H9 (cell line): ENCODE results near the gene TNIP1. TPM values are rescaled to one million over a fixed set of nuclear protein-coding genes. Genes with fewer than 3 reads are reported as not detected.

Experiments used
- DNase-seq: peaks from one replicate; pipeline ENCODE4 v3.0.0-alpha.2; 2017
- H2AFZ ChIP-seq: one replicate; pipeline ENCODE4 v1.6.1; 2013; ENCODE audit warnings: mild to moderate bottlenecking, low read length, control low read depth, moderate library complexity
- H2AK5ac ChIP-seq: 2 replicates; pipeline ENCODE4 v1.6.1; 2013; ENCODE audit warnings: low read length, control low read depth, mixed read lengths; ENCODE audit not compliant: insufficient read length
- H2BK120ac ChIP-seq: one replicate; pipeline ENCODE4 v1.6.1; 2013; ENCODE audit warnings: low read depth, mild to moderate bottlenecking, low read length, control low read depth, inconsistent platforms; ENCODE audit not compliant: poor library complexity, severe bottlenecking
- H2BK12ac ChIP-seq: 2 replicates; pipeline ENCODE4 v1.6.1; 2013; ENCODE audit warnings: low read length, control low read depth, mixed read lengths, low read depth; ENCODE audit not compliant: insufficient read length
- H2BK15ac ChIP-seq: 2 replicates; pipeline ENCODE4 v1.6.1; 2013; ENCODE audit warnings: low read depth, low read length, control low read depth
- H2BK20ac ChIP-seq: one replicate; pipeline ENCODE4 v1.6.1; 2013; ENCODE audit warnings: low read depth, mild to moderate bottlenecking, low read length, control low read depth, inconsistent platforms; ENCODE audit not compliant: poor library complexity, severe bottlenecking
- H2BK5ac ChIP-seq: 2 replicates; pipeline ENCODE4 v1.6.1; 2013; ENCODE audit warnings: low read length, control low read depth, mixed read lengths; ENCODE audit not compliant: insufficient read length
- H3K14ac ChIP-seq: 2 replicates; pipeline ENCODE4 v1.6.1; 2013; ENCODE audit warnings: low read length, control low read depth; ENCODE audit not compliant: insufficient read depth
- H3K18ac ChIP-seq: 2 replicates; pipeline ENCODE4 v1.6.1; 2013; ENCODE audit warnings: low read depth, mild to moderate bottlenecking, mixed read lengths, low read length, control low read depth; ENCODE audit not compliant: insufficient read length
- H3K23ac ChIP-seq: 2 replicates; pipeline ENCODE4 v1.6.1; 2013; ENCODE audit warnings: low read length, control low read depth, mixed read lengths, low read depth; ENCODE audit not compliant: insufficient read length
- H3K23me2 ChIP-seq: 2 replicates; pipeline ENCODE4 v1.6.1; 2013; ENCODE audit warnings: low read depth, mild to moderate bottlenecking, mixed read lengths, low read length, control low read depth; ENCODE audit not compliant: insufficient read length, poor library complexity, severe bottlenecking
- H3K27ac ChIP-seq: 2 replicates; pipeline ENCODE4 v1.5.1; 2013; ENCODE audit warnings: low read length, control low read depth, mixed read lengths, low read depth; ENCODE audit not compliant: insufficient read length
- H3K27me3 ChIP-seq: 2 replicates; pipeline ENCODE4 v1.6.1; 2013; ENCODE audit warnings: low read length, control low read depth, inconsistent platforms; ENCODE audit not compliant: insufficient read depth
- H3K4ac ChIP-seq: 2 replicates; pipeline ENCODE4 v1.6.1; 2013; ENCODE audit warnings: low read depth, mild to moderate bottlenecking, control low read depth, inconsistent platforms, low read length, moderate library complexity
- H3K4me1 ChIP-seq: 2 replicates; pipeline ENCODE4 v1.6.1; 2013; ENCODE audit warnings: low read length, control low read depth, inconsistent platforms; ENCODE audit not compliant: insufficient read depth
- H3K4me2 ChIP-seq: 2 replicates; pipeline ENCODE4 v1.6.1; 2013; ENCODE audit warnings: low read length, control low read depth, mixed read lengths; ENCODE audit not compliant: insufficient read length, insufficient read depth
- H3K56ac ChIP-seq: 2 replicates; pipeline ENCODE4 v1.6.1; 2013; ENCODE audit warnings: low read depth, mild to moderate bottlenecking, mixed read lengths, low read length, control low read depth; ENCODE audit not compliant: insufficient read length
- H3K79me1 ChIP-seq: 2 replicates; pipeline ENCODE4 v1.6.1; 2013; ENCODE audit warnings: low read depth, mild to moderate bottlenecking, moderate library complexity, low read length, control low read depth, inconsistent platforms; ENCODE audit not compliant: insufficient read depth, poor library complexity, severe bottlenecking
- H3K79me2 ChIP-seq: 2 replicates; pipeline ENCODE4 v1.6.1; 2013; ENCODE audit warnings: low read length, control low read depth, inconsistent platforms; ENCODE audit not compliant: insufficient read depth
- H3K9ac ChIP-seq: 2 replicates; pipeline ENCODE4 v1.6.1; 2013; ENCODE audit warnings: low read length, control low read depth, mixed read lengths; ENCODE audit not compliant: insufficient read length; ENCODE audit errors: extremely low read depth
- H3K9me3 ChIP-seq: one replicate; pipeline ENCODE4 v1.6.1; 2013; ENCODE audit warnings: low read depth, low read length, inconsistent platforms; ENCODE audit not compliant: control insufficient read depth
- H3T11ph ChIP-seq: one replicate; pipeline ENCODE4 v1.6.1; 2013; ENCODE audit warnings: mild to moderate bottlenecking, low read length, control low read depth, inconsistent platforms
- H4K20me1 ChIP-seq: one replicate; pipeline ENCODE4 v1.6.1; 2013; ENCODE audit not compliant: control insufficient read depth, insufficient read length, insufficient read depth
- H4K5ac ChIP-seq: 2 replicates; pipeline ENCODE4 v1.6.1; 2013; ENCODE audit warnings: low read depth, mild to moderate bottlenecking, mixed read lengths, low read length, control low read depth; ENCODE audit not compliant: insufficient read length
- H4K8ac ChIP-seq: replicated peaks from 2 replicates; pipeline ENCODE4 v1.6.1; 2013; ENCODE audit warnings: low read length, control low read depth, mixed read lengths, low read depth; ENCODE audit not compliant: insufficient read length
- H4K91ac ChIP-seq: 2 replicates; pipeline ENCODE4 v1.6.1; 2013; ENCODE audit warnings: low read depth, mild to moderate bottlenecking, moderate library complexity, mixed read lengths, low read length, control low read depth; ENCODE audit not compliant: insufficient read length
- H3K27ac Mint-ChIP-seq, 3 experiments: 2 replicates in 2 of 3; 3 replicates in 1 of 3; pipeline ENCODE4 v1.8.0; 2020 to 2021; ENCODE audit warnings: mixed read lengths in 3 of 3, mild to moderate bottlenecking in 1 of 3, moderate library complexity in 1 of 3
- H3K27me3 Mint-ChIP-seq: 2 replicates; pipeline ENCODE4 v1.8.0; 2021; ENCODE audit warnings: low read depth, mild to moderate bottlenecking, moderate library complexity, mixed read lengths
- H3K36me3 Mint-ChIP-seq, 3 experiments: 2 replicates in 2 of 3; 3 replicates in 1 of 3; pipeline ENCODE4 v1.8.0; 2020 to 2021; ENCODE audit warnings: low read depth in 3 of 3, mixed read lengths in 3 of 3; ENCODE audit not compliant: insufficient read depth in 1 of 3
- H3K4me1 Mint-ChIP-seq, 2 experiments: 2 replicates each; pipeline ENCODE4 v1.8.0; 2020; ENCODE audit warnings: mixed read lengths in 2 of 2
- H3K4me3 Mint-ChIP-seq, 2 experiments: 2 replicates in 1 of 2; 3 replicates in 1 of 2; pipeline ENCODE4 v1.8.0; 2020 to 2021; ENCODE audit warnings: mild to moderate bottlenecking in 2 of 2, mixed read lengths in 2 of 2, moderate library complexity in 1 of 2
- H3K9me3 Mint-ChIP-seq, 2 experiments: 2 replicates in 1 of 2; 3 replicates in 1 of 2; pipeline ENCODE4 v1.8.0; 2020; ENCODE audit warnings: mild to moderate bottlenecking in 2 of 2, mixed read lengths in 2 of 2, moderate library complexity in 1 of 2
- CTCF ChIP-seq: fragments of 200-600 bp; sonication (generic); conservative IDR thresholded peaks from 3 replicates; pipeline ENCODE4 v1.8.0; 2021; ENCODE audit warnings: antibody characterized with exemption, mild to moderate bottlenecking
- WGBS: extraction: QIAGEN DNeasy Blood & Tissue Kit; methylation state at CpG from one replicate; pipeline ENCODE4 v1.1.7; 2013; ENCODE audit warnings: missing lambda C conversion rate, low lambda C conversion rate, mixed read lengths; ENCODE audit not compliant: insufficient read length; ENCODE audit errors: extremely low coverage; 5-methylcytosine and 5-hydroxymethylcytosine counted together
- total RNA-seq: library from RNA; stranded (reverse); gene quantifications from 2 replicates; pipeline ENCODE4 v1.2.1, GENCODE V29; 2021

TNIP1 gene
- total RNA-seq, 1 experiment from 2014 or later: 40.8 TPM

GRCh38 chr5:151078490-151079262 is 2.2 kb downstream of the TNIP1 start:
- no peaks in the 10 kb centered on the region for H4K20me1 ChIP-seq
- no peaks in the 10 kb centered on the region for H3K4me1 ChIP-seq
- no peak overlapping the region for H3T11ph ChIP-seq
- H3K4me2 ChIP-seq: no peak overlapping the region
- H3K4me1 Mint-ChIP-seq: peaks cover 19 to 27% of the 10 kb centered on the region in 2 experiments
- H3K14ac ChIP-seq: no peak overlapping the region
- no peak overlapping the region for H3K18ac ChIP-seq
- no peaks in the 10 kb centered on the region; the same call in 1 of the 2 replicates for H3K27me3 Mint-ChIP-seq
- no peaks in the 10 kb centered on the region for H3K9me3 ChIP-seq
- H3K79me2 ChIP-seq: peaks cover 2% of the 10 kb centered on the region; the same call in 1 of the 2 replicates
- H2BK12ac ChIP-seq: no peak overlapping the region
- H3K79me1 ChIP-seq: no peaks in the 10 kb centered on the region
- no peak for TF ChIP-seq CTCF
- H3K4me3 Mint-ChIP-seq: no peak overlapping the region
- H4K91ac ChIP-seq: no peak overlapping the region
- H3K27ac Mint-ChIP-seq: no peak overlapping the region
- H4K8ac ChIP-seq: no peak overlapping the region
- H3K4ac ChIP-seq: no peak overlapping the region
- H3K27ac ChIP-seq: no peak overlapping the region
- no peak overlapping the region for H4K5ac ChIP-seq
- H2BK20ac ChIP-seq: no peak overlapping the region
- no peak overlapping the region for H2BK5ac ChIP-seq
- WGBS: no CpG with 5 or more reads among the region's 16 CpGs
- H3K9ac ChIP-seq: no peak overlapping the region
- H3K9me3 Mint-ChIP-seq: no peaks in the 10 kb centered on the region
- no peak overlapping the region for H2BK15ac ChIP-seq
- no peak for DNase-seq
- H3K27me3 ChIP-seq: no peaks in the 10 kb centered on the region
- H2BK120ac ChIP-seq: no peak overlapping the region
- H3K56ac ChIP-seq: no peak overlapping the region
- no peak overlapping the region for H3K23ac ChIP-seq
- peaks cover 5% of the 10 kb centered on the region for H3K23me2 ChIP-seq
- H2AFZ ChIP-seq: no peak overlapping the region
- H3K36me3 Mint-ChIP-seq: no peaks in the 10 kb centered on the region; a peak in 2 of 7 replicates
- no peak overlapping the region for H2AK5ac ChIP-seq
